GM12864 (cell line): ENCODE results near the gene TRAF3.
"Not testable (repeated sequence)": the region's sequence is repeated elsewhere in the genome, so short reads cannot be mapped to it uniquely, and the experiment has no call there.

Source experiments
- DNase-seq: peaks from one replicate; pipeline ENCODE4 v3.0.0-alpha.2; 2011; ENCODE audit warnings: low read depth
- H3K4me3 ChIP-seq: 2 replicates; pipeline ENCODE4 v1.5.1; 2011; ENCODE audit warnings: mild to moderate bottlenecking, low read depth, low read length, control low read depth
- CTCF ChIP-seq: IDR thresholded peaks from 2 replicates; pipeline ENCODE4 v1.5.1; 2011; ENCODE audit warnings: low read depth, mild to moderate bottlenecking, moderate library complexity, low read length, control low read depth, inconsistent platforms; ENCODE audit errors: missing control alignments

The TRAF3 gene

DNA sequence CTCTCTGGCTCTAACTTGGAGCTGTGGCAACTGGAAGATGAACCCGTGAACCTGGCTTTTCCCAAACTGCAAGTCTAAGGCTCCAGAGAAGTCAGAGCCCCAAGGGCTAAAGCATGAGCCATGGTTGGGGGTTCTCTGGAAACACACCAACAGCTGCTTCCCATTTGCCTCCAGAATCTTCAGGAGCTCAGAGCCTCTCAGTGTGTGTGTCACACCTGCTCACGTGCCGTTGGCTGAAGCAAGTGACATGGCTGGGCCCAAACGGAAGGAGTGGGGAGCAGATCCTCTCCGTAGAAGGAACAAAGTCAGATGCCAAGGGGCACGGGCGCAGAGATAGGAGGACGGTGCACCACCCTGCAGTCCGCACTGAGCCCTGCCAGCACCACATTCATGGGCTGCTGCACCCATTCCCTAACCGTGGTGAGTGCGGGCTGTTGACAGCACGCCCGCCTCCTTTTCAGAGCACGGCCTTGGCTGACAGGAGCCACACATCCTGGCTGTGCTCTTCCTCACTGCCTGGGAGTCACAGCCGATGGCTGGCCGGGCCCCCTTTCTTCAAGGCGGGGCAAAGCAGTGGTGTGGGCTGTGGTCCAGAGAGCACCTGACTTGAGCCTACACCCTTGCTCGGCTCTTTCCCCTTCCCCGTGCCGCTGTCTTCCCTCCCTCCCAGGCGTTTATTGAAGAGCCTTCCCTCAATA lies 16.6 kb upstream of the TRAF3 start:
- H3K4me3 ChIP-seq, result no peak overlapping the region
- no peak for TF ChIP-seq CTCF
- DNase-seq, result no peak

- no peak overlapping the region for H3K4me3 ChIP-seq
- TF ChIP-seq CTCF, result no peak
- no peak for DNase-seq
Measured at GRCh38 chr14:102761206-102761605, 16.0 kb upstream of the TRAF3 start.

DNA sequence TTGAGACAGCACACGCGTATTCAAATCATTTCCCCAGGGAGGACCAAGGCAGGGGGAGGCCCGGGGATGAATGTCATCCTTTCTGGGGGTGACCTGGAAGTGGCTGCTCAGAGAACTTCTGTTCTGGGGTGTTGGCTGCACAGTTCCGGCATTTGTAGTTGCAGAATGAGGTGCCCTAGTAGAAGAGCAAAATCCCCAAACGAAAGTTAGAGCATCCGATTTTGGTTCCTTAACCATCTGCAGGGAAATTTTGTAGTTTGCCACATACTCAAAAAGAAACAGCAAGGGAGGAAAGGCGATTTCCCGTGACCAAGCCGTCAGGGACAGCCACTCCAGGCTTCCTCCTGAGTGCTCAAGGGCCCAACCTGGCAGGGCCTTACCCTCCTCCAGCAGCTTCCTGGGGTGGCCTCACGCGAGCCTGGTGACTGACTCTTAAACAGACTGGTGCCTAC lies 13.0 kb upstream of the TRAF3 start:
- no peak for TF ChIP-seq CTCF
- peak; percentile 78 for DNase-seq
- H3K4me3 ChIP-seq, result no peak overlapping the region

GRCh38 chr14:102765770-102766169 lies 11.5 kb upstream of the TRAF3 start:
- H3K4me3 ChIP-seq, DNase-seq: not testable (repeated sequence)

DNA sequence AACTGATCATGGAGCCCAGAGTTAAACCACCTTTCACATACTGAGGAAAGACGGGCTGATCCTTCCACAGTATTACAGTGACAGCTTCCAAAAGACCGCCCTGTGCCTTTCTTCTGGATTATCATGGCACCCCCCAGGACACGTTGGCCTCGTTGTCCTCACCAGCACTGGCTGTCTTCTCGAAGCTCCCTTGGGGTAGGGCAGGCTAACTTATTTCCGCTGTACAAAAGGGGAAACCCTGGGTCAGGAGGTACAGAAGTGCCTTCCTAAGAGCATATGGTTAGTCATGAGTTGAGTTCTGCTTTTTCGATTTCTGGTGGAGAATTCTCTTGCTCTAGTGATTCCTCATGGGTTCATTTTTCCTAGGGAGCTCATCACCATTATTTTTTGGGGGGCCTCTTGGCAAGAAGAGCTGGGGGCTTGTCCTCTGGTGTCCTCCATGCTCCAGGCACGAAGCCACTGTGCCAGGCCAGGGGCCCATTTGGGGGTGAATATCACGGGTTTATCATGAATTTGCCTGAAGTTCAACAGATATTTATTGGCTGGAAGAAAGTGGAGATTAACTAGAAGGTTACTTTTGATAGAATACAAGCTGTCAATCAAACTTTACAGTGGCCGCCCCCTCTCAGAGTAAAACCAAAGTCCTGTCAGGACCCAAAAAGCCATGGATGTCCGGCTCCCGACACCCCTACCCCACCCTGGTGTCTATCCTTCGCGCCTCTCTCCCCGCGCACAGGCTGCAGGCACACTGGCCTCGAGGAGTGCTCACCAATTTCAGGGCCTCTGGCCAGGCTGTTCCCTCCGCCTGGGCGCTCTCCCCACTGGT lies 8.8 kb upstream of the TRAF3 start:
- peak; percentile 80 for DNase-seq
- no peak overlapping the region for H3K4me3 ChIP-seq
- TF ChIP-seq CTCF, result no peak

GRCh38 chr14:102769049-102769327 lies 8.3 kb upstream of the TRAF3 start:
- TF ChIP-seq CTCF, result no peak
- no peak overlapping the region for H3K4me3 ChIP-seq
- DNase-seq, result no peak

DNA sequence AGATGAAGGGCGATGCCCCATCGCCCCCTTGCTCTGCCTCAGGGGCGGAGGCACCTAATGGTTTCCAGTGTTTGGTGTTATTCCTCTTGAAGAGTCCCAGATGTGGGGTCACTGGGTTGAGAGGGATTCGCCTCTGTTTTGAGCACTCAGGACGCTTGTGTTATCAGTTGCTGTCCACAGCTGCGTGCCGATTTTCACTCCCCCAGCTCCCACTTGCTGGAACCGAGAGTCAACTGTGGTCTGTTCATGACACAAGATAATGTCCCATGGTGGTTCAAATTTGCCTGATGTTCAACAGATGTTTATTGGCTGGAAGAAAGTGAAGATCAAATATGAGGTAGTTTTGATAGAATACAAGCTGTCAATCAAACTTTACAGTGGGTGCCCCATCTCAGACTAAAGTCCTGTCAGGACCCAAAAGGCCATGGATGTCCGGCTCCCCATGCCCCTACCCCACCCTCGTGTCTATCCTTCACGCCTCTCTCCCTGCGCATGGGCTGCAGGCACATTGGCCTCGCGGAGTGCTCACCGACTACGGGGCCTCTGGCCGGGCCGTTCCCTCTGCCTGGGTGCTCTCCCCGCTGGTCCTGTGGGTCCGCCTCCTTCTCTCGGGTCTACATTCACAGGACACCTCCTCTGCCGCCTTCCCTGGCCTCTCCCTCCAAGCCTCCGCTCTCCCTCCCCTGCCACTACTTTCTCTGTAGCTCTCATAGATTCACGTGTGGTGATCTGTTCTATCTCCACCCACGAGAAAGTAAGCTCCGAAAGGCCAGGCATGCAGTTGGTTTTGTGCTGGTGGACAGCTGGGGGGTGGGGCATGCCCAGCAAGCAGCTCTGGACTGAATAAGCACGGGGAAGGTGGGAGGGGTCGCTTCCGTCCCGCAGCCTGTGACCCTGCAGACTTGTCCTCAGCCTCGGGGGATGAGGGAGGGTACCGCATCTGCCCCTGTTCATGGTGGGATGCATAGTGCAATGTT lies 6.8 kb upstream of the TRAF3 start:
- DNase-seq, result no peak
- no peak for TF ChIP-seq CTCF
- no peak overlapping the region for H3K4me3 ChIP-seq
